PC-3 (cell line): ENCODE results near the gene MEF2C. TPM values are rescaled to one million over a fixed set of nuclear protein-coding genes. Genes with fewer than 3 reads are reported as not detected.

Source experiments
- ATAC-seq: fragments of 200-7000 bp; cut with Tn5 transposase; 2 replicates; pipeline ENCODE4 v1.9.1; 2020; ENCODE audit warnings: mild to moderate bottlenecking, moderate library complexity
- BruUV-seq: library from RNA; stranded (reverse); fragments of 400-500 nt; replicated peaks from 2 replicates; lab custom pipeline; 2021; lab: Mats Ljungman, UMichigan
- CTCF ChIA-PET: fragments of 300-600 bp; sonication (Branson Sonifier 250); formaldehyde crosslinking; loops from one replicate; lab custom pipeline; 2022; ENCODE audit warnings: antibody characterized with exemption; lab: Charles Lee
- POLR2A ChIA-PET: fragments of 300-600 bp; sonication (Branson Sonifier 250); formaldehyde crosslinking; loops from one replicate; lab custom pipeline; 2022; ENCODE audit warnings: antibody characterized with exemption; ENCODE audit not compliant: unreplicated experiment; lab: Charles Lee
- DNase-seq: peaks from one replicate; pipeline ENCODE4 v3.0.0-alpha.2; 2015
- H2AFZ ChIP-seq: fragments of 300-600 bp; sonication (generic); 2 replicates; pipeline ENCODE4 v1.6.0; 2016; ENCODE audit warnings: antibody characterized with exemption, low read length
- H3F3A ChIP-seq: fragments of 300-600 bp; sonication (generic); one replicate; pipeline ENCODE4 v1.6.0; 2017; ENCODE audit warnings: antibody characterized with exemption, low read length, control low read depth, mild to moderate bottlenecking; ENCODE audit not compliant: unreplicated experiment
- H3K27ac ChIP-seq: fragments of 300-600 bp; sonication (generic); 2 replicates; pipeline ENCODE4 v1.5.1; 2016; ENCODE audit warnings: mild to moderate bottlenecking, low read length
- H3K27me3 ChIP-seq: fragments of 300-600 bp; sonication (generic); 2 replicates; pipeline ENCODE4 v1.6.1; 2016; ENCODE audit warnings: low read length, mixed read lengths
- H3K36me3 ChIP-seq: fragments of 300-600 bp; sonication (generic); 2 replicates; pipeline ENCODE4 v1.6.1; 2016; ENCODE audit warnings: low read depth, mixed run types, low read length, mixed read lengths
- H3K4me1 ChIP-seq: fragments of 300-600 bp; sonication (generic); 2 replicates; pipeline ENCODE4 v1.5.1; 2016; ENCODE audit warnings: low read length; ENCODE audit not compliant: insufficient read depth
- H3K4me2 ChIP-seq: fragments of 300-600 bp; sonication (generic); 2 replicates; pipeline ENCODE4 v1.6.0; 2016; ENCODE audit warnings: low read length
- H3K4me3 ChIP-seq: fragments of 300-600 bp; sonication (generic); 2 replicates; pipeline ENCODE4 v1.5.1; 2016; ENCODE audit warnings: mild to moderate bottlenecking, low read length, mixed read lengths
- H3K79me2 ChIP-seq: fragments of 300-600 bp; sonication (generic); 2 replicates; pipeline ENCODE4 v1.6.1; 2017; ENCODE audit warnings: low read length, mixed read lengths
- H3K9ac ChIP-seq: fragments of 300-600 bp; sonication (generic); 2 replicates; pipeline ENCODE4 v1.6.0; 2016; ENCODE audit warnings: mild to moderate bottlenecking, low read length
- H3K9me2 ChIP-seq: fragments of 300-600 bp; sonication (generic); replicated peaks from 2 replicates; pipeline ENCODE4 v1.6.1; 2016; ENCODE audit warnings: mixed run types, low read length, mixed read lengths
- H3K9me3 ChIP-seq: fragments of 300-600 bp; sonication (generic); 2 replicates; pipeline ENCODE4 v1.6.1; 2016; ENCODE audit warnings: low read length, mixed read lengths
- H4K20me1 ChIP-seq: fragments of 300-600 bp; sonication (generic); 2 replicates; pipeline ENCODE4 v1.6.1; 2016; ENCODE audit warnings: low read length, mixed read lengths
- CTCF ChIP-seq: fragments of 300-600 bp; sonication (generic); conservative IDR thresholded peaks from 2 replicates; pipeline ENCODE4 v1.5.1; 2017; ENCODE audit warnings: antibody characterized with exemption, low read depth, mild to moderate bottlenecking, low read length
- EZH2 ChIP-seq: fragments of 300-600 bp; sonication (generic); IDR thresholded peaks from one replicate; pipeline ENCODE4 v1.6.1; 2017; ENCODE audit warnings: antibody characterized with exemption, mild to moderate bottlenecking, low read length; ENCODE audit not compliant: unreplicated experiment
- EZH2phosphoT487 ChIP-seq: fragments of 300-600 bp; sonication (generic); IDR thresholded peaks from 2 replicates; pipeline ENCODE4 v1.6.1; 2018; ENCODE audit warnings: mild to moderate bottlenecking, antibody characterized with exemption, low read length, borderline replicate concordance
- intact Hi-C: fragments of 100-400 bp; cut with micrococcal nuclease; formaldehyde crosslinking; loops from 2 replicates; pipeline ENCODE4 v1.9.0; 2023
- total RNA-seq: library from RNA; depleted of rRNA; stranded (reverse); fragments of >200 nt; gene quantifications from 2 replicates; pipeline ENCODE4 v1.2.3, GENCODE V29; 2014

The MEF2C gene
- total RNA-seq, 1 experiment from 2014 or later = 8.0 TPM

DNA sequence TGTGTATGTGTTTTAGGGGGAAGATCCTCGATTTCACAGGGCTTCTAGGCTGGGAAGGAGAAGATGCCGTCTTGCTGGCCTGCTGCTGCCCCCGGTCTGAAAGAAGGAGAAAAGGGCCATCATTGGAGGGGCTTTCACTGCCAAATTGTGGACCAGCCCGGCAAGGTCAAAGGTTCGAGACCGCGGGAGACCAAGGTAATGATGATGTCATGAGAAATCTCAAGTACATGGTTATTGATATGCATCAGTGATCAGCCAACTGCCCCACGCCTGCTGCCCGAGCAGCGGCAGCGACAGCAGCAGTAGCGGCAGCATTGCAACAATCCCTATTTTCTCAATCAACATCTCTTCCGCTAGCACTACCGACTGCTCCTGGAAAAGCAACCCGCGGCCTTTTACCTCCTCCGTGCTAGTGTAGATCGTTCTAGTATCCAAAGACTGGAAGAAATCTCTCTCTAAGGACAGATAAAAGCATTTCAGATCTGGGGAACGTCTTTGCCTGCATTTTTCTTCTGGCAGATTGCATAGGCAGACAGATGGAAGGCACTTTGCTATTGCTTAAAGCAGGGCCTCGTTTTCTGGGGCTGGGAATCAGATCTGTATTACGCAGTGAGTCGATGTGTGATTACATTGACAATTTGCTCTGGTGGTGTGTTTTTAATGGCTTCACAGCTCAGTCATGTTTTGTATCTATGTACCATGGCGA lies 215.3 kb downstream of the MEF2C start:
- ChIA-PET CTCF (no interaction called here), POLR2A (interaction anchor here (0.5 kb wide), 1 partner anchor 63 kb away, joined by 3 read pairs; no protein-coding TSS in a partner anchor)
- Histone ChIP-seq H3K79me2 (no peaks in the 10 kb centered on the region), H3K9me3 (no peaks in the 10 kb centered on the region), H3F3A (no peaks in the 10 kb centered on the region), H3K4me3 (peak overlapping the region; percentile 74), H2AFZ (peak overlapping the region; percentile 91), H3K36me3 (no peaks in the 10 kb centered on the region), H3K9me2 (no peaks in the 10 kb centered on the region), H3K9ac (no peak overlapping the region), H3K4me2 (peak overlapping the region; percentile 79), H4K20me1 (no peaks in the 10 kb centered on the region), H3K4me1 (no peaks in the 10 kb centered on the region), H3K27me3 (no peaks in the 10 kb centered on the region), H3K27ac (no peak overlapping the region)
- TSS peak; percentile 54 for BruUV-seq
- TF ChIP-seq EZH2phosphoT487 (no peak), EZH2 (no peak), CTCF (no peak)
- intact Hi-C loops = loop anchor here (5.0 kb wide), 1 partner anchor 380 kb away; no protein-coding TSS in a partner anchor
- ATAC-seq (peak; percentile 35), DNase-seq (no peak)
